HG03575 (cell line): Measurements from ENCODE around the gene UBASH3B.

ENCODE experiments used
- ATAC-seq: cut with Tn5 transposase; IDR thresholded peaks from one replicate; pipeline ENCODE4 v1.9.1; 2021; ENCODE audit not compliant: unreplicated experiment, insufficient number of reproducible peaks, low FRiP score; ENCODE audit errors: extremely low read depth

The UBASH3B gene

GRCh38 chr11:122765487-122766131, 110.1 kb downstream of the UBASH3B start:
- ATAC-seq = no peak

GRCh38 chr11:122769126-122769780, 113.7 kb downstream of the UBASH3B start:
- ATAC-seq = no peak

- no peak for ATAC-seq
These were observed 117.4 kb downstream of the UBASH3B start for GRCh38 chr11:122772945-122773344.

GRCh38 chr11:122773781-122774266, 118.3 kb downstream of the UBASH3B start:
- no peak for ATAC-seq

GRCh38 chr11:122775675-122776271, 120.3 kb downstream of the UBASH3B start:
- ATAC-seq = no peak

GRCh38 chr11:122776546-122776945, 121.0 kb downstream of the UBASH3B start:
- ATAC-seq = no peak

GRCh38 chr11:122777343-122777742, 121.8 kb downstream of the UBASH3B start:
- no peak for ATAC-seq

GRCh38 chr11:122778148-122778547, 122.6 kb downstream of the UBASH3B start:
- no peak for ATAC-seq

GRCh38 chr11:122779047-122779629, 123.6 kb downstream of the UBASH3B start:
- ATAC-seq = no peak

- no peak for ATAC-seq
These were observed 124.9 kb downstream of the UBASH3B start for GRCh38 chr11:122780296-122780949.

GRCh38 chr11:122781378-122782195, 126.1 kb downstream of the UBASH3B start:
- no peak for ATAC-seq

- ATAC-seq = no peak
These were observed 126.7 kb downstream of the UBASH3B start for GRCh38 chr11:122782222-122782621.

- no peak for ATAC-seq
These were observed 128.9 kb downstream of the UBASH3B start for GRCh38 chr11:122784325-122784955.

GRCh38 chr11:122785031-122785541, 129.6 kb downstream of the UBASH3B start:
- ATAC-seq = no peak

GRCh38 chr11:122786896-122787295, 131.4 kb downstream of the UBASH3B start:
- no peak for ATAC-seq

- ATAC-seq = no peak
These were observed 133.4 kb downstream of the UBASH3B start for GRCh38 chr11:122788781-122789535.

- no peak for ATAC-seq
These were observed 134.4 kb downstream of the UBASH3B start for GRCh38 chr11:122789907-122790306.
